ENCODE data around the gene OAS3. TPM values are rescaled to one million over a fixed set of nuclear protein-coding genes. Genes with fewer than 3 reads are reported as not detected.

OAS3 gene
- polyA plus RNA-seq, 3 donors, result 22.0 to 54.3 (median 41.9) TPM

- no peaks in the 10 kb centered on the region for H3K4me1 Mint-ChIP-seq
- 100% methylated on average over 2 of the region's 2 CpGs for WGBS (ENCODE audit: insufficient coverage)
- H3K27me3 ChIP-seq (ENCODE audit: control insufficient read depth in 2 of 2, insufficient read depth in 2 of 2, low read length in 2 of 2), result no peaks in the 10 kb centered on the region
- peaks cover 57 to 61% of the 10 kb centered on the region in 2 donors for H3K36me3 ChIP-seq (replicated peaks in 1 of 2; ENCODE audit: control insufficient read depth in 1 of 2, insufficient read depth in 2 of 2, low read length in 2 of 2)
- H3K9ac ChIP-seq (ENCODE audit: insufficient read depth, low read length, poor library complexity, severe bottlenecking), result no peak overlapping the region
- TF ChIP-seq, protein P1, sequence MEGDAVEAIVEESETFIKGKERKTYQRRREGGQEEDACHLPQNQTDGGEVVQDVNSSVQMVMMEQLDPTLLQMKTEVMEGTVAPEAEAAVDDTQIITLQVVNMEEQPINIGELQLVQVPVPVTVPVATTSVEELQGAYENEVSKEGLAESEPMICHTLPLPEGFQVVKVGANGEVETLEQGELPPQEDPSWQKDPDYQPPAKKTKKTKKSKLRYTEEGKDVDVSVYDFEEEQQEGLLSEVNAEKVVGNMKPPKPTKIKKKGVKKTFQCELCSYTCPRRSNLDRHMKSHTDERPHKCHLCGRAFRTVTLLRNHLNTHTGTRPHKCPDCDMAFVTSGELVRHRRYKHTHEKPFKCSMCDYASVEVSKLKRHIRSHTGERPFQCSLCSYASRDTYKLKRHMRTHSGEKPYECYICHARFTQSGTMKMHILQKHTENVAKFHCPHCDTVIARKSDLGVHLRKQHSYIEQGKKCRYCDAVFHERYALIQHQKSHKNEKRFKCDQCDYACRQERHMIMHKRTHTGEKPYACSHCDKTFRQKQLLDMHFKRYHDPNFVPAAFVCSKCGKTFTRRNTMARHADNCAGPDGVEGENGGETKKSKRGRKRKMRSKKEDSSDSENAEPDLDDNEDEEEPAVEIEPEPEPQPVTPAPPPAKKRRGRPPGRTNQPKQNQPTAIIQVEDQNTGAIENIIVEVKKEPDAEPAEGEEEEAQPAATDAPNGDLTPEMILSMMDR (IDR thresholded peaks at IDR 0.05), result no peak
- H3K4me3 ChIP-seq (replicated peaks in 1 of 3; ENCODE audit: low read depth in 2 of 3, low read length in 3 of 3), result no peak overlapping the region
- intact Hi-C loops (cut with micrococcal nuclease), result no loop called here
- H3K4me3 Mint-ChIP-seq, result peak overlapping the region in 1 of 2 donors; percentile 3
- H2AFZ ChIP-seq (ENCODE audit: insufficient read depth, low read depth, low read length, poor library complexity, severe bottlenecking), result no peak overlapping the region
- peak overlapping the region in 1 of 7 donors; percentile 55 for H3K27ac Mint-ChIP-seq
- no peaks in the 10 kb centered on the region for H3K4me1 ChIP-seq (ENCODE audit: control insufficient read depth in 1 of 2, insufficient read depth in 2 of 2, low read length in 2 of 2)
- no peak overlapping the region for H3K4me2 ChIP-seq (replicated peaks; ENCODE audit: extremely low read depth, low read length, poor library complexity, severe bottlenecking)
- peaks cover 2 to 3% (median 2%) of the 10 kb centered on the region in 3 donors for H3K27me3 Mint-ChIP-seq (ENCODE audit: low read depth in 3 of 3)
- H3K9me3 ChIP-seq (replicated peaks in 1 of 2; ENCODE audit: control insufficient read depth in 1 of 2, insufficient read depth in 1 of 2, low read length in 2 of 2), result peaks cover 13 to 19% of the 10 kb centered on the region in 2 donors
- no peaks in the 10 kb centered on the region for H3K79me2 ChIP-seq (ENCODE audit: insufficient read depth, low read length)
- H3K27ac ChIP-seq (ENCODE audit: low read depth in 1 of 2, low read length in 2 of 2), result no peak overlapping the region
- peaks cover 10 to 27% (median 18%) of the 10 kb centered on the region in 7 donors for H3K9me3 Mint-ChIP-seq
- no peak for DNase-seq
- H4K20me1 ChIP-seq (ENCODE audit: insufficient read depth, low read length), result no peaks in the 10 kb centered on the region
- peaks cover 57 to 62% of the 10 kb centered on the region in 2 donors for H3K36me3 Mint-ChIP-seq
These were observed 72.4 kb downstream of the OAS3 start for GRCh38 chr12:113010701-113011100.

DNA sequence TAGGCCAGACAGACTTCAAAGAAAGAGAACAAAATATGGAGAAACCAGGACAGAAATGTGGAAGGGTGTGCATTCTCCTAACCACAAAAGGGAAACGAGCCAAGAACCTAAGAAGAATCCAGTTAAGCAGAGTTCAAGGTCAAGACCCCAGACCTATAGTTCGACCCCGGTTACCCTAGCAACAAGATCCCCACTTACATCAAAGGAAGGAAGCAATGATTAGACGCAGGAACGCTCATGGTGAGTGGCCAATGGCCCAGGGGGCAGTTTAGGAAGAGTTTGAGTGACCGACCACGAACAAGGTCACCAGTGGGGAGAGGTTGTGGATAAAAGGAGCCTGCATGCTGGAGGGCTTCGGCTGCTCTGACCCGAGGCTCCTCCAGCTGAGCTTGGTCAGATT is 76.3 kb downstream of the OAS3 start:
- Mint-ChIP-seq H3K36me3 (peaks cover 20 to 24% of the 10 kb centered on the region in 2 donors), H3K27me3 (ENCODE audit: low read depth in 3 of 3) (peaks cover 4 to 8% (median 7%) of the 10 kb centered on the region in 3 donors), H3K4me3 (no peak overlapping the region), H3K9me3 (peaks cover 10 to 22% (median 18%) of the 10 kb centered on the region in 7 donors), H3K27ac (no peak overlapping the region), H3K4me1 (no peaks in the 10 kb centered on the region)
- Histone ChIP-seq H3K4me1 (ENCODE audit: control insufficient read depth in 1 of 2, insufficient read depth in 2 of 2, low read length in 2 of 2) (no peaks in the 10 kb centered on the region), H3K27ac (ENCODE audit: low read depth in 1 of 2, low read length in 2 of 2) (no peak overlapping the region), H3K4me3 (replicated peaks in 1 of 3; ENCODE audit: low read depth in 2 of 3, low read length in 3 of 3) (no peak overlapping the region), H3K4me2 (replicated peaks; ENCODE audit: extremely low read depth, low read length, poor library complexity, severe bottlenecking) (no peak overlapping the region), H4K20me1 (ENCODE audit: insufficient read depth, low read length) (no peaks in the 10 kb centered on the region), H3K27me3 (ENCODE audit: control insufficient read depth in 2 of 2, insufficient read depth in 2 of 2, low read length in 2 of 2) (no peaks in the 10 kb centered on the region), H3K79me2 (ENCODE audit: insufficient read depth, low read length) (no peaks in the 10 kb centered on the region), H3K9me3 (replicated peaks in 1 of 2; ENCODE audit: control insufficient read depth in 1 of 2, insufficient read depth in 1 of 2, low read length in 2 of 2) (peaks cover 13 to 19% of the 10 kb centered on the region in 2 donors), H3K36me3 (replicated peaks in 1 of 2; ENCODE audit: control insufficient read depth in 1 of 2, insufficient read depth in 2 of 2, low read length in 2 of 2) (peaks cover 19 to 22% of the 10 kb centered on the region in 2 donors), H2AFZ (ENCODE audit: insufficient read depth, low read depth, low read length, poor library complexity, severe bottlenecking) (no peak overlapping the region), H3K9ac (ENCODE audit: insufficient read depth, low read length, poor library complexity, severe bottlenecking) (no peak overlapping the region)
- WGBS (ENCODE audit: insufficient coverage), result 85% methylated on average over 6 of the region's 9 CpGs
- TF ChIP-seq, protein P1 (IDR thresholded peaks at IDR 0.05), result no peak
- intact Hi-C loops (cut with micrococcal nuclease), result no loop called here
- DNase-seq, result no peak
